Gastrocnemius medialis (tissue), 4 donors: Measurements from ENCODE around the gene FBXW2. TPM values are rescaled to one million over a fixed set of nuclear protein-coding genes. Genes with fewer than 3 reads are reported as not detected.

Experiments
- ATAC-seq, 2 donors: fragments of 150-250 bp; one replicate each; pipeline ENCODE4 v1.9.1; 2016
- DNase-seq, 2 donors: peaks; one replicate each; pipeline ENCODE4 v3.0.0-alpha.2; 2019
- H3K27ac ChIP-seq, 4 donors: fragments of 200-600 bp; sonication (generic); 1 replicate in 1 of 4; 2 replicates in 3 of 4; pipeline ENCODE4 v1.5.1; 2016 to 2018; ENCODE audit warnings: mild to moderate bottlenecking in 2 of 4, moderate library complexity in 1 of 4
- H3K27me3 ChIP-seq, 3 donors: fragments of 200-600 bp; sonication (generic) in 2 of 3; 1 replicate in 1 of 3; 2 replicates in 2 of 3; pipeline versions ENCODE4 v1.5.1 to v1.6.0; 2016 to 2019; ENCODE audit warnings: mild to moderate bottlenecking in 1 of 3, moderate library complexity in 1 of 3
- H3K36me3 ChIP-seq, 2 donors: fragments of 200-600 bp; sonication (generic) in 1 of 2; one replicate each; pipeline ENCODE4 v1.5.1; 2017 to 2018
- H3K4me1 ChIP-seq, 2 donors: fragments of 200-600 bp; sonication (generic) in 1 of 2; one replicate each; pipeline ENCODE4 v1.5.1; 2016 to 2017; ENCODE audit warnings: mild to moderate bottlenecking in 2 of 2
- H3K4me3 ChIP-seq, 4 donors: fragments of 200-600 bp; sonication (generic) in 3 of 4; 1 replicate in 1 of 4; 2 replicates in 3 of 4; pipeline ENCODE4 v1.5.1; 2016 to 2019; ENCODE audit warnings: mild to moderate bottlenecking in 2 of 4
- H3K9me3 ChIP-seq, 3 donors: fragments of 200-600 bp; sonication (generic) in 2 of 3; 1 replicate in 1 of 3; 2 replicates in 2 of 3; pipeline ENCODE4 v1.5.1; 2016 to 2019
- POLR2A ChIP-seq, 2 donors: fragments of 450-650 bp; IDR thresholded peaks; one replicate each; pipeline ENCODE4 v1.6.1; 2017; ENCODE audit warnings: antibody characterized with exemption in 2 of 2, mild to moderate bottlenecking in 2 of 2, moderate library complexity in 2 of 2
- in situ Hi-C, 4 donors: fragments of 200-750 bp; cut with MboI; loops; one replicate each; pipeline versions ENCODE4 v1.15.0 to v1.8.0; 2017; ENCODE audit warnings: low sequenced_read_pairs in 4 of 4
- intact Hi-C: fragments of 100-400 bp; cut with DNase I; formaldehyde crosslinking; loops from one replicate; pipeline ENCODE4 v1.15.1; 2023; ENCODE audit warnings: low total_unique reads
- total RNA-seq, 4 donors: library from RNA; depleted of rRNA; stranded (reverse); fragments of >200 nt; gene quantifications; one replicate each; pipeline versions ENCODE4 v1.1.0 to v1.2.3, GENCODE V29; 2016
- TF ChIP-seq, protein P1 (sequence below), 5 experiments: fragments of 450-650 bp in 3 of 5; fragments of 200-600 bp in 2 of 5; sonication (generic) in 2 of 5; IDR thresholded peaks in 4 of 5; conservative IDR thresholded peaks in 1 of 5; 1 replicate in 4 of 5; 2 replicates in 1 of 5; pipeline ENCODE4 v1.5.1; 2016 to 2019; ENCODE audit warnings: antibody characterized with exemption in 5 of 5, mild to moderate bottlenecking in 3 of 5, moderate library complexity in 3 of 5

Gene FBXW2
- total RNA-seq, 4 donors from 2014 or later, result 17.0 to 20.0 (median 19.0) TPM

DNA sequence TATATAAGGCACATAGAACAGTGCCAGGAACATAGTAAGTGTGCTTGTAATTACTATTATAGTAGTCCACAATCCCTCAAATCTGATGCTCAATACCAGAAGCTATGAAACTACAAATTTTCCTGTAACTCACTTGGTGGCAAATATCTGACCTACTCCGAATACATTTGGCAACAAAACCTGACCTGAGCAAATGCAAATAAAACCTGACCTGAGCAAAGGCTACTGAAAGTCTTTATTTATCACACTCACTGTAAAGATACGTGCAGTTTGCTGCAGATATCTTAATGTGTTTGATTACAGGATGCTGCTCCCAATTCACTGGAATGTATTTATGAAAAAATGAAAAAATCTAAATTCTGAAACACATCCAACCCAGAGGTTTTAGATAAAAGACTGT lies 86.0 kb downstream of the FBXW2 start:
- H3K27ac ChIP-seq, result no peak overlapping the region
- DNase-seq, result no peak
- intact Hi-C loops (no loop called here), in situ Hi-C loops (no loop called here)
- no peaks in the 10 kb centered on the region for H3K27me3 ChIP-seq
- H3K4me3 ChIP-seq, result no peak overlapping the region
- no peaks in the 10 kb centered on the region for H3K36me3 ChIP-seq
- peaks cover 24 to 25% of the 10 kb centered on the region in 2 donors for H3K4me1 ChIP-seq
- no peak for ATAC-seq
- TF ChIP-seq POLR2A (IDR thresholded peaks at IDR 0.05), result no peak
- TF ChIP-seq, protein P1, sequence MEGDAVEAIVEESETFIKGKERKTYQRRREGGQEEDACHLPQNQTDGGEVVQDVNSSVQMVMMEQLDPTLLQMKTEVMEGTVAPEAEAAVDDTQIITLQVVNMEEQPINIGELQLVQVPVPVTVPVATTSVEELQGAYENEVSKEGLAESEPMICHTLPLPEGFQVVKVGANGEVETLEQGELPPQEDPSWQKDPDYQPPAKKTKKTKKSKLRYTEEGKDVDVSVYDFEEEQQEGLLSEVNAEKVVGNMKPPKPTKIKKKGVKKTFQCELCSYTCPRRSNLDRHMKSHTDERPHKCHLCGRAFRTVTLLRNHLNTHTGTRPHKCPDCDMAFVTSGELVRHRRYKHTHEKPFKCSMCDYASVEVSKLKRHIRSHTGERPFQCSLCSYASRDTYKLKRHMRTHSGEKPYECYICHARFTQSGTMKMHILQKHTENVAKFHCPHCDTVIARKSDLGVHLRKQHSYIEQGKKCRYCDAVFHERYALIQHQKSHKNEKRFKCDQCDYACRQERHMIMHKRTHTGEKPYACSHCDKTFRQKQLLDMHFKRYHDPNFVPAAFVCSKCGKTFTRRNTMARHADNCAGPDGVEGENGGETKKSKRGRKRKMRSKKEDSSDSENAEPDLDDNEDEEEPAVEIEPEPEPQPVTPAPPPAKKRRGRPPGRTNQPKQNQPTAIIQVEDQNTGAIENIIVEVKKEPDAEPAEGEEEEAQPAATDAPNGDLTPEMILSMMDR (IDR thresholded peaks at IDR 0.05 in 4 of 5, conservative IDR thresholded peaks at IDR 0.05 in 1 of 5), result no peak
- no peaks in the 10 kb centered on the region for H3K9me3 ChIP-seq

Other genes starting within 250 kb of the FBXW2 start
- gene CDK5RAP2, start 213.2 kb downstream of the FBXW2 start, total RNA-seq, result 10 to 100 TPM; 57.4 to 86.3 (median 70.3) TPM
- gene MEGF9, start 78.9 kb downstream of the FBXW2 start, total RNA-seq, result 10 to 100 TPM in 3 of 4 donors, 1 to 10 TPM in 1; 6.3 to 15.3 (median 13.5) TPM
- gene PSMD5, start 49.5 kb upstream of the FBXW2 start, total RNA-seq, result 10 to 100 TPM in 3 of 4 donors, 1 to 10 TPM in 1; 9.3 to 35.3 (median 12.6) TPM
- 10 to 100 TPM in 2 of 4 donors, 1 to 10 TPM in 2; 9.2 to 12.5 (median 10.8) TPM for gene PHF19, start 83.8 kb upstream of the FBXW2 start, total RNA-seq
- gene TRAF1, start 133.4 kb upstream of the FBXW2 start, total RNA-seq, result 1 to 10 TPM in 1 of 4 donors, under 1 TPM in 3; 0.42 to 1.6 (median 0.77) TPM